Uterus (tissue), 4 donors: ENCODE results near the gene CNNM2. TPM values are rescaled to one million over a fixed set of nuclear protein-coding genes. Genes with fewer than 3 reads are reported as not detected.

ENCODE experiments used
- DNase-seq, 2 donors: peaks; one replicate each; pipeline ENCODE4 v3.0.0-alpha.2; 2019 to 2020
- H3K27ac ChIP-seq, 2 donors: fragments of 200-600 bp; sonication (generic); 1 replicate in 1 of 2; 2 replicates in 1 of 2; pipeline ENCODE4 v1.5.1; 2016 to 2018
- H3K27me3 ChIP-seq, 2 donors: fragments of 200-600 bp; sonication (generic); one replicate each; pipeline ENCODE4 v1.5.1; 2018 to 2019; ENCODE audit warnings: control low read depth in 1 of 2
- H3K36me3 ChIP-seq, 2 donors: fragments of 200-600 bp; sonication (generic); one replicate each; pipeline ENCODE4 v1.5.1; 2019; ENCODE audit warnings: control low read depth in 1 of 2
- H3K4me1 ChIP-seq, 2 donors: fragments of 200-600 bp; sonication (generic); one replicate each; pipeline ENCODE4 v1.5.1; 2018 to 2019; ENCODE audit warnings: control low read depth in 1 of 2
- H3K4me3 ChIP-seq, 2 donors: fragments of 200-600 bp; sonication (generic); 1 replicate in 1 of 2; 2 replicates in 1 of 2; pipeline ENCODE4 v1.5.1; 2018 to 2019; ENCODE audit warnings: mild to moderate bottlenecking in 1 of 2
- H3K9me3 ChIP-seq, 2 donors: fragments of 200-600 bp; sonication (generic); one replicate each; pipeline ENCODE4 v1.5.1; 2019; ENCODE audit warnings: control low read depth in 1 of 2
- POLR2A ChIP-seq, 2 donors: fragments of 450-650 bp; IDR thresholded peaks; one replicate each; pipeline ENCODE4 v1.6.1; 2016; ENCODE audit warnings: antibody characterized with exemption in 2 of 2, mild to moderate bottlenecking in 1 of 2, moderate library complexity in 1 of 2
- intact Hi-C: fragments of 100-400 bp; cut with DNase I; formaldehyde crosslinking; loops from one replicate; pipeline ENCODE4 v1.15.1; 2023; ENCODE audit warnings: low total_unique reads
- total RNA-seq, 4 donors: library from RNA; depleted of rRNA in 3 of 4; stranded (reverse); fragments of >200 nt in 3 of 4; gene quantifications; one replicate each; pipeline versions ENCODE4 v1.1.0 to v1.2.4, GENCODE V29; 2014 to 2023
- TF ChIP-seq, protein P1 (sequence below), 4 experiments: fragments of 200-600 bp in 2 of 4; fragments of 450-650 bp in 2 of 4; sonication (generic) in 2 of 4; IDR thresholded peaks; one replicate each; pipeline ENCODE4 v1.5.1; 2016 to 2019; ENCODE audit warnings: antibody characterized with exemption in 4 of 4, mild to moderate bottlenecking in 2 of 4, moderate library complexity in 1 of 4
- donor health status: DM: yes; HTN: yes; CAD: no.

Gene CNNM2
- total RNA-seq = 10 to 100 TPM in 1 of 4 donors, 1 to 10 TPM in 3; 5.1 to 11.0 (median 7.4) TPM

GRCh38 chr10:102917962-102918816 lies at the start of gene CNNM2:
TSS of gene CNNM2 (plus strand) at chr10:102918294. CDS start at chr10:102918481, 187 bp downstream.
- H3K4me3 ChIP-seq = peak within 1 kb of the TSS; percentile 54 to 79
- peak; percentile 99 to 100 for DNase-seq
- intact Hi-C loops = loop anchor here (5.0 kb wide), 2 partner anchors 149 to 324 kb away; no protein-coding TSS in a partner anchor
- peaks cover 0 to 4% of the 10 kb centered on the region in 2 donors for H3K4me1 ChIP-seq
- no peaks in the 10 kb centered on the region for H3K27me3 ChIP-seq
- H3K27ac ChIP-seq = peak within 1 kb of the TSS; percentile 87 to 94
- H3K9me3 ChIP-seq = no peaks in the 10 kb centered on the region
- TF ChIP-seq, protein P1, sequence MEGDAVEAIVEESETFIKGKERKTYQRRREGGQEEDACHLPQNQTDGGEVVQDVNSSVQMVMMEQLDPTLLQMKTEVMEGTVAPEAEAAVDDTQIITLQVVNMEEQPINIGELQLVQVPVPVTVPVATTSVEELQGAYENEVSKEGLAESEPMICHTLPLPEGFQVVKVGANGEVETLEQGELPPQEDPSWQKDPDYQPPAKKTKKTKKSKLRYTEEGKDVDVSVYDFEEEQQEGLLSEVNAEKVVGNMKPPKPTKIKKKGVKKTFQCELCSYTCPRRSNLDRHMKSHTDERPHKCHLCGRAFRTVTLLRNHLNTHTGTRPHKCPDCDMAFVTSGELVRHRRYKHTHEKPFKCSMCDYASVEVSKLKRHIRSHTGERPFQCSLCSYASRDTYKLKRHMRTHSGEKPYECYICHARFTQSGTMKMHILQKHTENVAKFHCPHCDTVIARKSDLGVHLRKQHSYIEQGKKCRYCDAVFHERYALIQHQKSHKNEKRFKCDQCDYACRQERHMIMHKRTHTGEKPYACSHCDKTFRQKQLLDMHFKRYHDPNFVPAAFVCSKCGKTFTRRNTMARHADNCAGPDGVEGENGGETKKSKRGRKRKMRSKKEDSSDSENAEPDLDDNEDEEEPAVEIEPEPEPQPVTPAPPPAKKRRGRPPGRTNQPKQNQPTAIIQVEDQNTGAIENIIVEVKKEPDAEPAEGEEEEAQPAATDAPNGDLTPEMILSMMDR (IDR thresholded peaks at IDR 0.05) = peak in 2 of 4 experiments; percentile 7 to 12
- peak; percentile 55 to 68 for TF ChIP-seq POLR2A (IDR thresholded peaks at IDR 0.05)
- no peaks in the 10 kb centered on the region for H3K36me3 ChIP-seq

DNA sequence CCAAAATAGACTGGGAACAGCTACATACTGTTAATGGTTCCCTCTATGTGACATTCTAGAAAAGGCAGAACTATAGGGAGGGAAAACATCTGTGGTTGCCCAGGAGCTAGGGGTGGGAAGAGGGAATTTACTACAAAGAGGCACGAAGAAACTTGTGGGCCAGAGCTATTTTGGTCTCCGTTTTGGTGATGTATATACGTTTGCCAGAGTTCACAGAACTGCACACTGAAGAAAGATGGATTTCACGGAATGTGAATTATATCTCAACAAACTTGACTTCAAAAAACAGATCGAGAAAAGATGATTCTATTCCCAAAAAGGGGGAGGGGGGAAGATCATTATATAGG lies 49.2 kb upstream of the CNNM2 start:
- no peaks in the 10 kb centered on the region for H3K27me3 ChIP-seq
- peak overlapping the region; percentile 43 to 44 for H3K4me3 ChIP-seq
- H3K9me3 ChIP-seq = no peaks in the 10 kb centered on the region
- no peak for TF ChIP-seq POLR2A (IDR thresholded peaks at IDR 0.05)
- TF ChIP-seq, protein P1 (IDR thresholded peaks at IDR 0.05) = no peak
- intact Hi-C loops = no loop called here
- peak overlapping the region; percentile 57 to 72 for H3K27ac ChIP-seq
- DNase-seq = no peak
- H3K4me1 ChIP-seq = peaks cover 0 to 6% of the 10 kb centered on the region in 2 donors
- H3K36me3 ChIP-seq = no peaks in the 10 kb centered on the region

GRCh38 chr10:102869258-102870198 lies 48.6 kb upstream of the CNNM2 start, which contains the start of gene AS3MT:
TSS of gene AS3MT (plus strand) at chr10:102869470. CDS start at chr10:102869593, 123 bp downstream.
- H3K4me1 ChIP-seq = peaks cover 0 to 6% of the 10 kb centered on the region in 2 donors
- DNase-seq = peak; percentile 29 to 58
- peak within 1 kb of the TSS; percentile 57 to 72 for H3K27ac ChIP-seq

DNA sequence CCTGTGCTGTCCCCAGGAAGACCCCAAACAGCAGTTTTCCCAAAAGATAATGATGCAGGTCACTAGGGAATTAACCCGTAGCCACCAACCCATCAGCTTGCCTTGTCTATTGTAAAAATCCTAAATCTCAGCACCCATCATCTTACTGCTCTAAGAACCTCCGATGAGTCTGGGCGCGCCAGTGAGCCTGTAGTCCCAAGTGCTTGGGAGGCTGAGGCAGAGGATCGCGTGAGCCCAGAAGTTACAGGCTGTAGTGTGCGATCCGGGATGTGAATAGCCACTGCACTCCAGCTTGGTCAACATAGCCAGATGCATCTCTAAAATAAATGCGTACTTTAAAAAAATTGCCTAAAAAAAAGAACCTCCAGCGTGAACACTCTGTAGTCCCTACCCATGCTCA lies 47.9 kb upstream of the CNNM2 start:
- TF ChIP-seq POLR2A (IDR thresholded peaks at IDR 0.05) = no peak
- TF ChIP-seq, protein P1 (IDR thresholded peaks at IDR 0.05) = no peak
- Histone ChIP-seq H3K27me3 (no peaks in the 10 kb centered on the region), H3K27ac (peak overlapping the region in 1 of 2 donors; percentile 57), H3K36me3 (no peaks in the 10 kb centered on the region), H3K4me3 (peak overlapping the region; percentile 43 to 44), H3K9me3 (no peaks in the 10 kb centered on the region), H3K4me1 (peaks cover 0 to 6% of the 10 kb centered on the region in 2 donors)
- no peak for DNase-seq
- intact Hi-C loops = no loop called here

More at GRCh38 chr10:102869258-102870198, 48.6 kb upstream of the CNNM2 start, which contains the start of gene AS3MT:
- Histone ChIP-seq H3K4me3 (peak within 1 kb of the TSS; percentile 43 to 44), H3K9me3 (no peaks in the 10 kb centered on the region), H3K27me3 (no peaks in the 10 kb centered on the region), H3K36me3 (no peaks in the 10 kb centered on the region)
- no peak for TF ChIP-seq POLR2A (IDR thresholded peaks at IDR 0.05)
- TF ChIP-seq, protein P1 (IDR thresholded peaks at IDR 0.05) = no peak
- intact Hi-C loops = no loop called here
